Ovary (tissue), 9 donors: ENCODE results near the gene LRRIQ4. TPM values are rescaled to one million over a fixed set of nuclear protein-coding genes. Genes with fewer than 3 reads are reported as not detected.

Source experiments
- DNase-seq, 5 donors: peaks; one replicate each; pipeline ENCODE4 v3.0.0-alpha.2; 2019 to 2020
- H3K27ac ChIP-seq, 2 donors: fragments of 200-600 bp; one replicate each; pipeline versions ENCODE4 v1.5.1 to v1.8.0; 2019 to 2022
- H3K27me3 ChIP-seq: fragments of 200-600 bp; one replicate; pipeline ENCODE4 v1.8.0; 2022
- H3K36me3 ChIP-seq: fragments of 200-600 bp; sonication (generic); one replicate; pipeline ENCODE4 v1.5.1; 2019
- H3K4me1 ChIP-seq: one replicate; pipeline ENCODE4 v1.8.1; 2013; ENCODE audit warnings: mild to moderate bottlenecking, moderate library complexity; ENCODE audit not compliant: insufficient read depth
- H3K4me3 ChIP-seq: fragments of 200-600 bp; sonication (generic); one replicate; pipeline ENCODE4 v1.5.1; 2017
- H3K9me3 ChIP-seq, 2 donors: fragments of 200-600 bp in 1 of 2; sonication (generic) in 1 of 2; one replicate each; pipeline versions ENCODE4 v1.5.1 to v1.8.1; 2013 to 2019; ENCODE audit warnings: mild to moderate bottlenecking in 1 of 2, moderate library complexity in 1 of 2
- EP300 ChIP-seq: sonication (generic); formaldehyde crosslinking; IDR thresholded peaks from one replicate; pipeline ENCODE4 v1.6.1; 2017; ENCODE audit warnings: antibody characterized with exemption
- POLR2A ChIP-seq: fragments of 450-650 bp; IDR thresholded peaks from one replicate; pipeline ENCODE4 v1.6.1; 2017; ENCODE audit warnings: antibody characterized with exemption, mild to moderate bottlenecking, moderate library complexity
- WGBS, 3 donors: extraction: QIAGEN DNeasy Blood & Tissue Kit in 1 of 3; methylation state at CpG; one replicate each; pipeline versions ENCODE4 v1.1.5 to v1.1.7; 2013 to 2017; 5-methylcytosine and 5-hydroxymethylcytosine counted together
- intact Hi-C, 4 donors: fragments of 100-400 bp; cut with DNase I; formaldehyde crosslinking; loops; one replicate each; pipeline versions ENCODE4 v1.11.0 to v1.15.1; 2022 to 2023
- polyA plus RNA-seq, 2 donors: library from polyadenylated mRNA; stranded (reverse); fragments of 200-250 nt in 1 of 2; fragments of 350-450 nt in 1 of 2; fragmentation: Illumina TruSeq in 1 of 2; extraction: RNeasy Lipid Tissue Mini Kit (QIAGEN cat#74804) in 1 of 2; gene quantifications; one replicate each; pipeline ENCODE4 v1.2.3, GENCODE V29; 2013 to 2014
- total RNA-seq, 7 donors: library from RNA; depleted of rRNA in 2 of 7; stranded (reverse); fragments of >200 nt in 2 of 7; fragmentation: NEBNext Ultra II Directional in 3 of 7; extraction: Animal tissue kit (Norgen Biotek cat#: 25700) in 3 of 7; gene quantifications; one replicate each; pipeline versions ENCODE4 v1.1.0 to v1.2.4, GENCODE V29; 2016 to 2023
- TF ChIP-seq, protein P1 (sequence below), 3 donors: fragments of 450-650 bp in 2 of 3; fragments of 200-600 bp in 1 of 3; IDR thresholded peaks; one replicate each; pipeline versions ENCODE4 v1.5.1 to v1.8.0; 2016 to 2022; ENCODE audit warnings: antibody characterized with exemption in 3 of 3, mild to moderate bottlenecking in 1 of 3
- donor health status: DM: no; HTN: no; CAD: no; lungs with moderate emphysema.
- donor health status: DM: no; HTN: no; CAD: no.
- donor health status: Bipolar disorder and iron deficiency.
- donor health status: DM: yes; HTN: yes; CAD: no.
- donor health status: DM: no; HTN: no; CAD: no.
- donor health status: DM: yes; HTN: yes; CAD: no.

LRRIQ4 gene
- total and polyA plus RNA-seq, 9 donors = 0.05 to 0.43 (median 0.25) TPM; not detected in 2

GRCh38 chr3:169847896-169848295, 35.2 kb downstream of the LRRIQ4 start:
- no peak overlapping the region for H3K4me3 ChIP-seq
- intact Hi-C loops = no loop called here
- H3K36me3 ChIP-seq = no peaks in the 10 kb centered on the region
- DNase-seq = no peak
- H3K9me3 ChIP-seq = no peaks in the 10 kb centered on the region
- TF ChIP-seq, protein P1, sequence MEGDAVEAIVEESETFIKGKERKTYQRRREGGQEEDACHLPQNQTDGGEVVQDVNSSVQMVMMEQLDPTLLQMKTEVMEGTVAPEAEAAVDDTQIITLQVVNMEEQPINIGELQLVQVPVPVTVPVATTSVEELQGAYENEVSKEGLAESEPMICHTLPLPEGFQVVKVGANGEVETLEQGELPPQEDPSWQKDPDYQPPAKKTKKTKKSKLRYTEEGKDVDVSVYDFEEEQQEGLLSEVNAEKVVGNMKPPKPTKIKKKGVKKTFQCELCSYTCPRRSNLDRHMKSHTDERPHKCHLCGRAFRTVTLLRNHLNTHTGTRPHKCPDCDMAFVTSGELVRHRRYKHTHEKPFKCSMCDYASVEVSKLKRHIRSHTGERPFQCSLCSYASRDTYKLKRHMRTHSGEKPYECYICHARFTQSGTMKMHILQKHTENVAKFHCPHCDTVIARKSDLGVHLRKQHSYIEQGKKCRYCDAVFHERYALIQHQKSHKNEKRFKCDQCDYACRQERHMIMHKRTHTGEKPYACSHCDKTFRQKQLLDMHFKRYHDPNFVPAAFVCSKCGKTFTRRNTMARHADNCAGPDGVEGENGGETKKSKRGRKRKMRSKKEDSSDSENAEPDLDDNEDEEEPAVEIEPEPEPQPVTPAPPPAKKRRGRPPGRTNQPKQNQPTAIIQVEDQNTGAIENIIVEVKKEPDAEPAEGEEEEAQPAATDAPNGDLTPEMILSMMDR (IDR thresholded peaks at IDR 0.05) = no peak
- TF ChIP-seq POLR2A (no peak), EP300 (no peak)
- 19 to 25% (median 23%) methylated on average over 4 of the region's 4 CpGs for WGBS, 3 donors
- no peak overlapping the region for H3K27ac ChIP-seq
- no peaks in the 10 kb centered on the region for H3K27me3 ChIP-seq
- no peaks in the 10 kb centered on the region for H3K4me1 ChIP-seq

GRCh38 chr3:169848741-169849140, 36.1 kb downstream of the LRRIQ4 start:
- DNase-seq = no peak
- WGBS, 3 donors = 91 to 95% (median 94%) methylated on average over 3 of the region's 3 CpGs
- no peaks in the 10 kb centered on the region for H3K27me3 ChIP-seq
- H3K27ac ChIP-seq = no peak overlapping the region
- no peaks in the 10 kb centered on the region for H3K4me1 ChIP-seq
- H3K9me3 ChIP-seq = no peaks in the 10 kb centered on the region
- H3K4me3 ChIP-seq = no peak overlapping the region
- intact Hi-C loops = no loop called here
- TF ChIP-seq EP300 (no peak), POLR2A (no peak)
- TF ChIP-seq, protein P1 (IDR thresholded peaks at IDR 0.05) = no peak
- no peaks in the 10 kb centered on the region for H3K36me3 ChIP-seq

- H3K27ac ChIP-seq = no peak overlapping the region
- H3K4me1 ChIP-seq = no peaks in the 10 kb centered on the region
- H3K27me3 ChIP-seq = no peaks in the 10 kb centered on the region
- TF ChIP-seq EP300 = no peak
- TF ChIP-seq, protein P1 (IDR thresholded peaks at IDR 0.05) = no peak
- TF ChIP-seq POLR2A = no peak
- no peak for DNase-seq
- H3K4me3 ChIP-seq = no peak overlapping the region
- H3K9me3 ChIP-seq = no peaks in the 10 kb centered on the region
- no peaks in the 10 kb centered on the region for H3K36me3 ChIP-seq
- intact Hi-C loops = no loop called here
Measured at GRCh38 chr3:169850618-169851017, 37.9 kb downstream of the LRRIQ4 start.

DNA sequence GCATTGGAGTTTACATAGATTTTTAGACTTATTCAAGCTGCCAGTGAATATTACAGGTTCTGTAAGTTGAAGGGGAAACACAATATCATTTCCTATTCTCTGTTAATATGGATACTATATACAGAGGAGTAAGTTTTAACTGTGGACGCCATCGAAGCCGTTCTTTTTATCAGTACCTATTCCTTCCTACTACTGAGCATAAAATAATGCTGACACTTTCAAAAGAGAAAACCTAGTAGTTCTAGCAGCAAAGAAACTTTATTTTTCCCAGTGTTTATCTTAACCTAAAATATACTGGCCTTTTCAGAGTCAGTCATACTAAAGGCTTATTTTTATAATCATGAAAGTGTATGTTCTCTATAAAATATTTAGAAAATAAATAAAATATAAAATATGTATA, 42.8 kb downstream of the LRRIQ4 start:
- Histone ChIP-seq H3K27ac (no peak overlapping the region), H3K4me1 (no peaks in the 10 kb centered on the region), H3K4me3 (no peak overlapping the region), H3K9me3 (no peaks in the 10 kb centered on the region), H3K36me3 (no peaks in the 10 kb centered on the region), H3K27me3 (no peaks in the 10 kb centered on the region)
- DNase-seq = no peak
- 85 to 92% (median 86%) methylated on average over 3 of the region's 3 CpGs for WGBS, 3 donors
- intact Hi-C loops = no loop called here
- TF ChIP-seq, protein P1 (IDR thresholded peaks at IDR 0.05) = no peak
- TF ChIP-seq EP300 = no peak
- no peak for TF ChIP-seq POLR2A

GRCh38 chr3:169857811-169858210, 45.1 kb downstream of the LRRIQ4 start:
- intact Hi-C loops = no loop called here
- no peak for DNase-seq
- Histone ChIP-seq H3K27ac (no peak overlapping the region), H3K9me3 (no peaks in the 10 kb centered on the region), H3K4me1 (no peaks in the 10 kb centered on the region), H3K27me3 (no peaks in the 10 kb centered on the region), H3K4me3 (no peak overlapping the region), H3K36me3 (no peaks in the 10 kb centered on the region)
- TF ChIP-seq POLR2A = no peak
- TF ChIP-seq, protein P1 (IDR thresholded peaks at IDR 0.05) = no peak
- no peak for TF ChIP-seq EP300
- WGBS, 3 donors = 65 to 81% (median 76%) methylated on average over 2 of the region's 2 CpGs
